NCI-H226 (cell line): Measurements from ENCODE around the gene PHLDA1.
"Not testable (repeated sequence)": the region's sequence is repeated elsewhere in the genome, so short reads cannot be mapped to it uniquely, and the experiment has no call there.

ENCODE experiments used
- DNase-seq: peaks from one replicate; pipeline ENCODE4 v3.0.0-alpha.2; 2015

The PHLDA1 gene

GRCh38 chr12:76018111-76018510 lies 13.5 kb downstream of the PHLDA1 start:
- no peak for DNase-seq

- peak; percentile 42 for DNase-seq
Observed at GRCh38 chr12:76014007-76014406, 17.6 kb downstream of the PHLDA1 start.

- no peak for DNase-seq
Observed at GRCh38 chr12:76013603-76014002, 18.0 kb downstream of the PHLDA1 start.

GRCh38 chr12:76012644-76013043 lies 18.9 kb downstream of the PHLDA1 start:
- no peak for DNase-seq

GRCh38 chr12:76010732-76011458 lies 20.7 kb downstream of the PHLDA1 start:
- DNase-seq: no peak

- no peak for DNase-seq
Observed at GRCh38 chr12:76008428-76008827, 23.1 kb downstream of the PHLDA1 start.

GRCh38 chr12:76007640-76008039 lies 23.9 kb downstream of the PHLDA1 start:
- no peak for DNase-seq

- no peak for DNase-seq
Observed at GRCh38 chr12:76006028-76006925, 25.3 kb downstream of the PHLDA1 start.

- no peak for DNase-seq
Observed at GRCh38 chr12:76003355-76003638, 28.3 kb downstream of the PHLDA1 start.

- no peak for DNase-seq
Observed at GRCh38 chr12:76002598-76003354, 28.8 kb downstream of the PHLDA1 start.

GRCh38 chr12:75998292-75999063 lies 33.1 kb downstream of the PHLDA1 start:
- no peak for DNase-seq

- no peak for DNase-seq
Observed at GRCh38 chr12:75997658-75998057, 33.9 kb downstream of the PHLDA1 start.

- DNase-seq: peak; percentile 79
Observed at GRCh38 chr12:75996861-75997447, 34.6 kb downstream of the PHLDA1 start.

- DNase-seq: no peak
Observed at GRCh38 chr12:75995691-75996090, 35.9 kb downstream of the PHLDA1 start.

- no peak for DNase-seq
Observed at GRCh38 chr12:75994069-75994740, 37.4 kb downstream of the PHLDA1 start.

- DNase-seq: no peak
Observed at GRCh38 chr12:75991753-75992152, 39.8 kb downstream of the PHLDA1 start.

GRCh38 chr12:75990189-75990912 lies 41.2 kb downstream of the PHLDA1 start:
- DNase-seq: no peak

- DNase-seq: not testable (repeated sequence)
Observed at GRCh38 chr12:75987709-75988108, 43.9 kb downstream of the PHLDA1 start.

GRCh38 chr12:75986001-75986746 lies 45.4 kb downstream of the PHLDA1 start:
- no peak for DNase-seq

- DNase-seq: no peak
Observed at GRCh38 chr12:75985566-75985965, 46.0 kb downstream of the PHLDA1 start.
